Measurements from ENCODE around the gene TRIM47. TPM values are rescaled to one million over a fixed set of nuclear protein-coding genes. Genes with fewer than 3 reads are reported as not detected.

The TRIM47 gene
- total and polyA plus RNA-seq, 2 of the 13 experiments (the other 11 are each of a cell fraction or from before 2014, with no cell fraction given), result 33.5 to 82.0 TPM

GRCh38 chr17:75892556-75893224, 14.3 kb upstream of the TRIM47 start (continued):
- TF ChIP-seq LCORL (IDR thresholded peaks at IDR 0.05) (no peak), LCORL (CRISPR knock-in tag; IDR thresholded peaks at IDR 0.05) (peak; percentile 86), ZNF615 (CRISPR knock-in tag; IDR thresholded peaks at IDR 0.05; ENCODE audit: borderline replicate concordance) (0 out of 2 replicates have a peak, but pooled peaks have one; percentile 59), ZNF274 (CRISPR knock-in tag; IDR thresholded peaks at IDR 0.05) (peak; percentile 59; the same call in 1 of the 2 replicates), ZFP36L1 (CRISPR knock-in tag; IDR thresholded peaks at IDR 0.05) (no peak), HNF1B (CRISPR knock-in tag; IDR thresholded peaks at IDR 0.05) (peak; percentile 77), TMF1 (CRISPR knock-in tag; IDR thresholded peaks at IDR 0.05; ENCODE audit: low read depth) (peak; percentile 60; the same call in 1 of the 2 replicates), POLR2AphosphoS2 (IDR thresholded peaks at IDR 0.05; ENCODE audit: low read depth, low read length) (no peak), REPIN1 (CRISPR knock-in tag; IDR thresholded peaks at IDR 0.05; ENCODE audit: borderline replicate concordance, low read depth) (no peak), YEATS2 (CRISPR knock-in tag; IDR thresholded peaks at IDR 0.05; ENCODE audit: borderline replicate concordance) (no peak), ZNF18 (CRISPR knock-in tag; IDR thresholded peaks at IDR 0.05; ENCODE audit: insufficient replicate concordance) (no peak), KLF11 (CRISPR knock-in tag; IDR thresholded peaks at IDR 0.05) (peak; percentile 21; the same call in 1 of the 2 replicates), NCOR1 (IDR thresholded peaks at IDR 0.05; ENCODE audit: borderline replicate concordance, low read length) (no peak), ZBTB38 (CRISPR knock-in tag; IDR thresholded peaks at IDR 0.05) (0 out of 2 replicates have a peak, but pooled peaks have one; percentile 46), ZNF101 (CRISPR knock-in tag; IDR thresholded peaks at IDR 0.05; ENCODE audit: borderline replicate concordance, low read depth) (0 out of 2 replicates have a peak, but pooled peaks have one; percentile 60), ZNF704 (CRISPR knock-in tag; IDR thresholded peaks at IDR 0.05; ENCODE audit: borderline replicate concordance) (no peak), KDM2A (CRISPR knock-in tag; IDR thresholded peaks at IDR 0.05; ENCODE audit: borderline replicate concordance, low read depth) (peak; percentile 67), TFDP1 (CRISPR knock-in tag; IDR thresholded peaks at IDR 0.05; ENCODE audit: borderline replicate concordance) (peak; percentile 40; the same call in 1 of the 2 replicates), ZNF160 (CRISPR knock-in tag; IDR thresholded peaks at IDR 0.05) (peak; percentile 38; the same call in 1 of the 2 replicates), ZNF788 (CRISPR knock-in tag; IDR thresholded peaks at IDR 0.05; ENCODE audit: borderline replicate concordance) (peak; percentile 81), ZNF713 (CRISPR knock-in tag; IDR thresholded peaks at IDR 0.05) (peak; percentile 79; the same call in 1 of the 2 replicates), ZNF883 (CRISPR knock-in tag; IDR thresholded peaks at IDR 0.05; ENCODE audit: not compliant biosample characterization) (peak; percentile 60), PHF21A (CRISPR knock-in tag; IDR thresholded peaks at IDR 0.05) (peak; percentile 93)

All from HepG2 (cell line).